ENCODE results near the gene POFUT2.
"Not testable (repeated sequence)": the region's sequence is repeated elsewhere in the genome, so short reads cannot be mapped to it uniquely, and the experiment has no call there.

The POFUT2 gene

DNA sequence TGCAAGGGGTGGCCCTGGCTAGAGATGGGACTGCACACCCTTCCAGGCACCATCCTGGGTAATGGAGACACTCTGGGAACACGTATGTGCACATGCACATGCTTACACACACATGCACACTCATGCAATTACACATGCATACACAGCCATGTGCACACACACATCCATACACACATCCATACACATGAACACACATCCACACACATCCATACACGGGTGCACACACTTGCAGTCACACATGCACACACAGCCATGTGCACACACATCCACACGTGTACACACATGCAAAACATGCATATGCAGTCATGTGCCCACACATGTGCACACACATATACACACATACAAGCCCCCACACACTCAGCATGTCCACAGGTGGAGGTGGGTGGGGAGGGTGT, 22.3 kb upstream of the POFUT2 start:
- no peak for DNase-seq (ENCODE audit: low read depth)

DNA sequence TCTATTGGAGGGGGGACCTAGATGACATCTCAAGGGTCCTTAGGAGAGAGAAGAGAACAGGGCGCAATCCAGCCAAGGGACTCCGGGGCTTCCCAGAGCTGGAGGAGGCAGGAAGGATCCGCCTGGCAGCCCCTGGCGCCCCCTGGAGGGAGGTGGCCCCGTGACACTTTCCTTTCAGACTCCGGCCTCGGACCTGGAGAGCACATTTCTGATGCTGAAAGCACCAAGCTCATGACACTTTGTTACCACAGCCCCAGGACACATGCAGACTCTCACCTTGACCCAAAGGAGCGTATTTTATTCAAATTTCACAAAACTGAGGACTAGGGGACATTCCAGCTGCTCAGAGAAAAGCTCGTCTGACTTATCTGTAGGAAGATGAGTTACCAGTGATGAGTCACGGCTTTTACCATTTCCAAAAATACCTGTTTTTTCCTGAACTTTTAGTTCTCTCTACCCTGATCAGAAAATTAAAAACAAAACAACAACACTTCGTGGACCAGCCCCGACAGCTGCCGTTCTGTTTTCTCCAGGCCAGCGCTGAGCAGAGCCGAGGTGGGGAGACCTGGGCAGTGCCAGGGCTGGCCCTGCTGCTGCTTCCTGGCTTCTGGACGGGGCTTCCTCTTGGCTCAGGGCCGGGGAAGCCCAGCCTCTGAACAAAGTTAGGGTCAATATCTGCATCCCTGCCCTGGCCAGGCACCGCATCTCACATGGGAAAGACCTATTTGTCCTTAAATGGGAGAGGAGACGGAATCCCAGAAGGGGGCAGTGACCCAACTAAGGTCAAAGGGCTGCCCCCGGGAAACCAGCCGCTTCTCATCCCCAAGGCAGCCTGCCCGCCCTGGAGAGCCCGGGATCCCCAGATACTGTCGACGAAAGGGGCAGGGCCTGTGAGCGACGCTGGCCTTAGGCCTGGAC, 21.6 kb upstream of the POFUT2 start:
- DNase-seq (ENCODE audit: low read depth): peak; percentile 13

GRCh38 chr21:45308194-45309068, 20.7 kb upstream of the POFUT2 start:
- DNase-seq (ENCODE audit: low read depth): no peak

GRCh38 chr21:45307597-45308158, 20.0 kb upstream of the POFUT2 start:
- not testable (repeated sequence) for DNase-seq (ENCODE audit: low read depth)

GRCh38 chr21:45306832-45307571, 19.3 kb upstream of the POFUT2 start:
- DNase-seq (ENCODE audit: low read depth): no peak

DNA sequence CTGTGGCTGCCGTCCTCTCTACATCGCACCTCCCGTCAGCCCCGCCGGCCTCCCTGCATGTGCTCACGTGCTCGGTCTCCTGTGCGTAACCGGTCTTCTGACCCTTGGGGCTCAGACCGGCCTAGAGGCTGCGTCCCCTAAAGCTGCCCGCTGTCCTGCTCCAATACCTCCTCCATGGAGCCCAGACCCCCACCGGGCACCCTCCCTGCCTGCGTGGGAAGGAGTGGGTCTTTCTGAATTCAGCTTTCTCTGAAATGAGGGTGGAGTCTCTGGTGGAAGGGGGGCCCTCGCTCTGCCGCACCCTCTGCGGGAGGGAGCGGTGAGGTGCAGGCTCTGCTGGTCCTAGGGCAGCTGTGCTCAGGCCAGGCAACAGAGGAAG, 18.7 kb upstream of the POFUT2 start:
- no peak for DNase-seq (ENCODE audit: low read depth)

- no peak for DNase-seq (ENCODE audit: low read depth)
Observed at GRCh38 chr21:45305836-45306235, 18.1 kb upstream of the POFUT2 start.

GRCh38 chr21:45304945-45305344, 17.2 kb upstream of the POFUT2 start:
- DNase-seq (ENCODE audit: low read depth): no peak

DNA sequence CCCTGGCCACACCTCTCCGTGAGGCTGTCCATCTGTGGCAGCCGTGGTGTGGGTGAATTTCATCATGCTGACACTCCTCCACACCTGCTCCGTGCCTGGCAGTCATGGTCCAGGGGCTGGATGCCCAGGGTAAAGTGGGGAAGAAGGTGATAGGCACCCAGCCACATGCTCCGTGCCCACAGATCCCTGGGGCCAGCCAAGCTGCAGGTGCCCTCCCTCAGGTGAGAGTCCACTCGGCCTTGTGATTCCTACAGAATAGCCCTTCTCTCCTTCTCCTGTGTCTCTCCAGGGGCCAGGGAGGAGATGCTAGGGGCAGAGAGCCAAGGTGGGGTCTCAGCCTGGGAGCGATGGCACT, 16.8 kb upstream of the POFUT2 start:
- DNase-seq (ENCODE audit: low read depth): no peak

- DNase-seq (ENCODE audit: low read depth): no peak
Observed at GRCh38 chr21:45303751-45304475, 16.2 kb upstream of the POFUT2 start.

GRCh38 chr21:45303091-45303615, 15.5 kb upstream of the POFUT2 start:
- no peak for DNase-seq (ENCODE audit: low read depth)

- peak; percentile 32 for DNase-seq (ENCODE audit: low read depth)
Observed at GRCh38 chr21:45302082-45303061, 14.7 kb upstream of the POFUT2 start.

GRCh38 chr21:45301521-45302081, 13.9 kb upstream of the POFUT2 start:
- DNase-seq (ENCODE audit: low read depth): no peak

GRCh38 chr21:45300786-45301520, 13.3 kb upstream of the POFUT2 start:
- DNase-seq (ENCODE audit: low read depth): no peak

DNA sequence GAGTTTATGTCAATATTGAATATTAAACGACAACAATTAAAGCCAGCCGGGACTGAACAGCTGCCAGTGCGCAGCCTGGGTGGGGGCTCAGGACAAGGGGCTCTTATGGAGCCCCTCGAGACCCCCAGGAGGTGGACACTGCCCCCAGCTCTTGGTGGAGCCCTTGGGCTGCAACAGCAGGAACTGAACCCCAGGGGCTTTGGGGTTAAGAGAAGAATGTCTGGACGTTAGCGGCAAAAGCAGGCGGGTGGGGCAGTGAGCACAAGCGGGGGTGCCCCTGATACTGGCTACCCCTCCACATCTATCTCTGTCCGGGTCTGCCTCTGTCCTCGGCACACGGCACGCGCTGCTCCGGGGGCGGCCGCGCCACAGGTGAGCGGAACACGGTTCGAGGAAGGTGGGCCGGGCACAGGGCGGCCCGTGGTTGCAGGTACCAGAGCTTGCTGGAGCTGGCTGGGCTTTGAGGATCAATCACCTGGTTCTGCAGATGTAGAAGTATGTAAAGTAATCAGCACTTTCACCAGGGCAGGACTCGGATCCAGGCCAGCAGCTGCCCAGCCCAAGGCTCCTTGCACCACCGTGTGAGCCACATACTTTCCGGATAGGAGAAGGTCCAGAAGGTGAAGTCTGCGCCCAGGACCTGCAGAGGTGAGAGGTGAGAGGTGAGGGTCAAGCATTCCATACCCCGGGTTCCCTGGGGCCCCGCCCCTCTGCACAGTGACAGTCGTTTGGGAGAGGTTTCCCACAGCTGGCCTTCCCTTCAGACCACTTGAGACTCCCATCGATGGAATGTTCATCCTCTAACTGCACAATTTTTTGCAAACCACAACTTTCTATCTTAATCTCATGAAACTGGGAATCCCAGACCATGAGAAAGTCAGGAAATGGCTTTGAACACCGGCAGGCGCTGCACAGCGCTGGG, 12.4 kb upstream of the POFUT2 start:
- DNase-seq (ENCODE audit: low read depth): no peak

GRCh38 chr21:45299026-45299863, 11.6 kb upstream of the POFUT2 start:
- no peak for DNase-seq (ENCODE audit: low read depth)

GRCh38 chr21:45297869-45298268, 10.2 kb upstream of the POFUT2 start:
- DNase-seq (ENCODE audit: low read depth): no peak

All from activated T-cell treated with anti-CD3 and anti-CD28 coated beads for 24 hours (primary cell).